RWPE2 (cell line): Measurements from ENCODE around the gene MDH1.

Experiments used
- ATAC-seq: fragments of 200-7000 bp; cut with Tn5 transposase; 3 replicates; pipeline ENCODE4 v1.9.1; 2021; ENCODE audit warnings: low read depth
- DNase-seq: peaks from one replicate; pipeline ENCODE4 v3.0.0-alpha.2; 2020; ENCODE audit warnings: low spot score
- H3K27ac ChIP-seq: fragments of 450-650 bp; 2 replicates; pipeline ENCODE4 v1.5.1; 2017; ENCODE audit warnings: mild to moderate bottlenecking; ENCODE audit not compliant: poor library complexity, severe bottlenecking
- H3K27me3 ChIP-seq: fragments of 250-450 bp; sonication (Bioruptor Pico); 2 replicates; pipeline ENCODE4 v1.5.1; 2021; ENCODE audit warnings: mild to moderate bottlenecking, moderate library complexity; ENCODE audit not compliant: insufficient read depth, poor library complexity, severe bottlenecking
- H3K36me3 ChIP-seq: fragments of 250-450 bp; sonication (Bioruptor Pico); 2 replicates; pipeline ENCODE4 v1.5.1; 2020; ENCODE audit warnings: low read depth, mild to moderate bottlenecking, moderate library complexity
- H3K4me1 ChIP-seq: fragments of 250-450 bp; sonication (Bioruptor Pico); 2 replicates; pipeline ENCODE4 v1.5.1; 2021; ENCODE audit warnings: mild to moderate bottlenecking, moderate library complexity; ENCODE audit not compliant: insufficient read depth, poor library complexity, severe bottlenecking
- H3K4me3 ChIP-seq: fragments of 250-450 bp; sonication (Bioruptor Pico); 2 replicates; pipeline ENCODE4 v1.5.1; 2021; ENCODE audit warnings: mild to moderate bottlenecking, moderate library complexity; ENCODE audit not compliant: severe bottlenecking
- H3K9me3 ChIP-seq: fragments of 250-450 bp; sonication (Bioruptor Pico); 2 replicates; pipeline ENCODE4 v1.5.1; 2021; ENCODE audit warnings: mild to moderate bottlenecking, moderate library complexity; ENCODE audit not compliant: severe bottlenecking
- CTCF ChIP-seq: fragments of 450-650 bp; IDR thresholded peaks from one replicate; pipeline ENCODE4 v1.5.1; 2017; ENCODE audit warnings: mild to moderate bottlenecking, moderate library complexity; ENCODE audit not compliant: poor library complexity, severe bottlenecking

MDH1 gene

GRCh38 chr2:63651861-63652651, 63.3 kb downstream of the MDH1 start:
- no peak overlapping the region for H3K4me3 ChIP-seq
- no peaks in the 10 kb centered on the region for H3K27me3 ChIP-seq
- TF ChIP-seq CTCF, result no peak
- no peaks in the 10 kb centered on the region for H3K36me3 ChIP-seq
- ATAC-seq (no peak), DNase-seq (no peak)
- H3K27ac ChIP-seq, result no peak overlapping the region
- H3K4me1 ChIP-seq, result no peaks in the 10 kb centered on the region
- H3K9me3 ChIP-seq, result no peaks in the 10 kb centered on the region

DNA sequence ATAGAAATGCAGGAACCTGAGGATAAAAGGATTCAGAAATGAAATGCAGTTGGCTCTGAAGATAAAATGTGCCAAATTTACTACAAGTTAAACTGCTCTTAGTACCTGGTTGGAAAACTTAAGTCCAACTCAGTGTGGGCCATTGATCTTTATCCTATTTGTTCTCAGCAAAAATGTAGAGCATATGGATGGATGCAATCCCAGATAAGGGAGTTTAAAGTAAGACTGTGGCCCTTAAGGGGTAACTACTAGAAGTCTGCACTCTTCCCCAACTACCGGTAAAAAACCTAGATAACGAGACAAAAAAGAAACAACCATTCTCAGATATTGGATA, 63.9 kb downstream of the MDH1 start:
- Histone ChIP-seq H3K4me1 (no peaks in the 10 kb centered on the region), H3K4me3 (no peak overlapping the region), H3K27ac (no peak overlapping the region), H3K9me3 (no peaks in the 10 kb centered on the region), H3K27me3 (no peaks in the 10 kb centered on the region), H3K36me3 (no peaks in the 10 kb centered on the region)
- DNase-seq, result no peak
- ATAC-seq, result no peak
- TF ChIP-seq CTCF, result no peak

GRCh38 chr2:63654959-63655358, 66.2 kb downstream of the MDH1 start:
- Histone ChIP-seq H3K36me3 (no peaks in the 10 kb centered on the region), H3K4me1 (no peaks in the 10 kb centered on the region), H3K4me3 (no peak overlapping the region), H3K27ac (no peak overlapping the region), H3K9me3 (no peaks in the 10 kb centered on the region), H3K27me3 (no peaks in the 10 kb centered on the region)
- ATAC-seq, result no peak
- no peak for TF ChIP-seq CTCF
- no peak for DNase-seq
